ENCODE measurements around the gene CPA4.

CPA4 gene

DNA sequence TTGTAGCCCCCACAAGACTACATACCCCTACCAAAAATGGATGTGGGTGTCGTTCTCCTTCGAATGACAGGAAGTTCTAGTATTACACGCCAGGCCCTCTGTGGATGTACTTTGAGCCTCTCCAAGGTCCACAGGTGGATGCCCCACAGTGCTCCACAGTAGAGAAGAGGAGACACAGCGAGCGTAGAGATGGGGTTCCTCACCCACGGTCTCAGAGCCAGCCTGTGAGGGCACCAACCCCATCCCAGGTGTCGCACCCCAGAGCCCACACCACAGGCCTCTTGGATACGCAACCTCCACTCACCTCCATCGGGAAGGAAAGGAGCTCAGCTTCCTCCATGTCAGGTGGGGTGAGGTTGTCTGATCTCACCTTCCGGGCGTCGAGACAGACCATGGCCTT lies 54.0 kb downstream of the CPA4 start:
- no peak for DNase-seq

- no peak for DNase-seq
These were observed 57.2 kb downstream of the CPA4 start for GRCh38 chr7:130349911-130350782.

- DNase-seq, result peak; percentile 21
These were observed 58.2 kb downstream of the CPA4 start for GRCh38 chr7:130350945-130351790.

DNA sequence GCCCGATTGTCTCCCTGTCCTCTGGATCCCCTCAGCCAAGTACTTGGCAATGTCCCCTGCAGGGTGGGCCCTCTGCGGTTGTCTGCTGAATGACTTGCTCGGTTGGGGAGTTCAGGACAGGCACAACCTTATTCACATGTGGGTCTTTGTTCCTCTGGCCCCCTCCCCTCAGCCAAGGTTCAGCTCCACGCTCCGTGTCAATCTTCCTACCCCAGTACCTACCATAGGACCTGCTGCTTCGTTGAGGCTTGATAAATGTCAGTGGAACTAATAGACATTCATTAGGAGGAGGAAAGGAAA lies 58.8 kb downstream of the CPA4 start:
- no peak for DNase-seq

DNA sequence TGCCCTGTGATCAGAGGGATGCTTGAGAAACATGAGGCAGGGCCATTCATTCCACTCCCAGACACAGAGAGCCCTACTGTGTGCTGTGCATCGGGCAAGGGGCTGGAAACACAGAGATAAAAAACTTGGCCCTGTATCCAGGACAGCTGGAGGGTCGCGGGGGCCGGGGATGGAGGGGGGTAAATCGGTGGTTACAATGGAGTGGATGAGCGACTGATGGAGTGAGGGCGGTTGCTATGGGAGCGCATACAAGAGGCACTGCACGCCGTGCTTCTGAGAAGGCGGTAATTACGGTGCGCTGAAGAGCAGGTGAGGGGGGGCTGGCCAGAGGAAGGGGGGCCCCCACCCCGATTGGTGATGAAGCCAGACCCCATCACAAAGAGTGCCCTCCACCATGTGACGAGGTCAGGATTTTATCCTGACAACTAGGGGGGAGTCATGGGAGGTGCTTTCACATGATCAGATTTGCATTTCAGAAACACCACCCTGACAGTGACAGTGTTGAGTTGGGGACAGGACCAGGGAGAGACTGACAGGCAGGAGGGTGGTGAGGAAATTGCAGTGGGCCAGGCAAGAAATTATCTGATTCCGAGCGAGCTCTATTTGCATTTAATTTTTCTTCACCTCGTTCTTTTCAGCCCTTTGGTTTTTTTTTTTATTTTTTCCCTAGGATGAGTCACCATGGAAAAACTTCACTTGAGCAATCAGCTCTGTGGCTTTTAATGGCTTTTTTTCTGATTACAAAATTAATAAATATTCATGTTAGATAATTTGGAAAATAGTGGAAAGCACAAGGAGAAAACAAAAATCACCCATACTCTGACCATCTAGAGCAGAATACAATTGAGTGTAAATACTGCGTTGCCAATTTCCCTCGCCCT lies 59.5 kb downstream of the CPA4 start:
- DNase-seq, result peak; percentile 19

GRCh38 chr7:130353196-130353595 lies 60.2 kb downstream of the CPA4 start:
- no peak for DNase-seq

GRCh38 chr7:130356121-130356875 lies 63.3 kb downstream of the CPA4 start:
- DNase-seq, result peak; percentile 7

DNA sequence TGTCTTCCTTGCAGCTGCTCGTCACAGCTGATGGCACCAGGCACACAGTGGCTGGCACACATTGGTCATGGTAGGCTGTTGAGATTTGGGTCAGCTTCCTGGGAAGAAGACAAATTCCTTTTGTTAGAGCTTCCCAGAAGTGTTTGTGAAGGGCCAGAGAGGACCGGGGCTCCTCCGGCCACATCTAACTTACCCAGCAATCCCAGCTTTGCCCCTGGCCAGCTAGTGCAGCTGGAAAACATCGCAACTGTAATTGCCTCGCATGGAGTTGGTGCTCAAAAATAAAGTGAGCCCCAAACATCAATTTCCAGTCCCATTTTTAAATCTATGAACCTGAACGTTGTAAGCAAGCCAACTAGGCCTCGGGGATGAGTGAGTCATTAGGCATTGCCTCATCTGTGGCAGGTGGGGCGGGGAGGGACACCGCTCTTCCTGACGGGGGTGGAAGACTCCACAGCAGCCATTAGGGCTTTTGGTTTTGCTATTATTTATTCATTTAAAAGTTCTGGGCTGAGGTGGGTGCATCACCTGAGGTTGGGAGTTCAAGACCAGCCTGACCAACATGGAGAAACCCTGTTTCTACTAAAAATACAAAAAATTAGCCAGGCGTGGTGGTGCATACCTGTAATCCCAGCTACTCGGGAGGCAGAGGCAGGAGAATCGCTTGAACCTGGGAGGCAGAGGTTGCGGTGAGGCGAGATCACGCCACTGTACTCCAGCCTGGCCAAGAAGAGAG lies 64.1 kb downstream of the CPA4 start:
- peak; percentile 30 for DNase-seq

- no peak for DNase-seq
These were observed 65.5 kb downstream of the CPA4 start for GRCh38 chr7:130358471-130358870.

- no peak for DNase-seq
These were observed 66.4 kb downstream of the CPA4 start for GRCh38 chr7:130359276-130359857.

DNA sequence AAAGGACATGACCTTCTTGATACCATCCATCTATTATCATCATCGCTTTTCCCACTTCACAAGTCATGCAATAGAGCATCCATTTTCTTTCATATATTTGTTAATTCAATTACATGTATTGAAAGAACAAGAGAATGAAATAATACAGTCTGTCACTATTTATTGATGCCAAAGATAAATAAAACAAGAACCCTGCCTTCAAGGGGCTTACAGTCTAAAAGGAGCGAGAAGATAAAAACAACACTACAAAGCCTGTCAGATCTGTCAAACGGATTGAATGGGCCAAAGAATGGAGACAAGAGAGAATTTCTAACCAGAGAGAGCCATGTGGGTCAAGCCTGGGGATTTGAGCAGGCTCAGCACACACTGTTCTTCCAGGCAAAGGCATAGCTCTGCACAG lies 67.6 kb downstream of the CPA4 start:
- no peak for DNase-seq

- DNase-seq, result no peak
These were observed 68.7 kb downstream of the CPA4 start for GRCh38 chr7:130361681-130362080.

DNA sequence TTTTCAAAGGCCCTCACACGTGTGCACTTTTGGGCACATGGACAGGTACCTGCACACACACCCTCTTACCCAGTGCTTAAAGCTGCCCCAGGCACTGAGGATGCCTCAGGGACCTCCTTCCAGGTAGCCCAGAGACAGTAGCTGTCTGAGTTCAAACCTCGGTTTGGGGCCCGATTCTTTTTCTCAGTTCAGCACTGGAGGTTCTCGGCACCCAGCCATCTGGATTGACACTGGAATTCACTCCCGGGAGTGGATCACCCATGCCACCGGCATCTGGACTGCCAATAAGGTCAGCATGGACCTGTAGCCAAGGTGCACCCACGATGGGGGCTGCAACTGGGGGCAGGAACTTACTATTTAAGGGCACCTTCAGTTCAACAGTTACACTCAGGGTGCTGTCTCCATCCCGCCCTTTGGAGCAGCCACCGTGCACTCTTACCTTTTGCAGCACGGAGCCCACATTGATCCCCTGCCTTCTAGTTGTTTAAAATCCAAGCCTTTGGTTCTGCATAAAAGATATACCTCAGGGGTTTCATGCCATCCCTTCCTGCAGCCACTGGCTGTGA lies 69.4 kb downstream of the CPA4 start:
- DNase-seq, result no peak

GRCh38 chr7:130363026-130363847 lies 70.3 kb downstream of the CPA4 start:
- DNase-seq, result peak; percentile 77

- DNase-seq, result no peak
These were observed 71.5 kb downstream of the CPA4 start for GRCh38 chr7:130364451-130364850.

DNA sequence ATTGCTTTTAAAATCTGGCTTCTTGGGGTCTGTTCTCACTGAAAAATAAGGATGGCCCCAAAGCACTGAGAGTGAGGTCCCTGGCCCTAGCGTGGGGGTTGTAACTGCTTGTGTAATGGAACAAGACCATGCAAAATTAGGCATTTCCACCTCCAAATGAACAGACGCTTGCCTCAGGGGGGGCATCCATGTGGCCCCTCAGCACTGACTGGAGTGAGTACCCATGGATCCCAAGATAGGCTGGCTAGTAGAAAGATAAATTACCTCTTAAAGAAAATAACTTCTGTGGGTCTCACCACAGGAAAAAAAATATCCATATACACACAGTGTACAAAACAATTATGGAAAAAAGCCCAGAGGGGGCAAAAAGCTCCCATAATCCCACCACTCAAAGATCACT lies 72.1 kb downstream of the CPA4 start:
- DNase-seq, result no peak

- peak; percentile 59 for DNase-seq
These were observed 72.8 kb downstream of the CPA4 start for GRCh38 chr7:130365511-130366441.

GRCh38 chr7:130366564-130366963 lies 73.6 kb downstream of the CPA4 start:
- DNase-seq, result no peak

Data from stimulated activated CD8-positive, alpha-beta memory T cell treated with anti-CD3 and anti-CD28 coated beads, Interleukin-4, amount 100 ng/mL, for 48 hours (primary cell).